GM23338 (cell line): ENCODE measurements around the gene TRIM44.

Source experiments
- CTCF ChIP-seq, 2 experiments: fragments of 200-600 bp in 1 of 2; sonication (generic) in 1 of 2; conservative IDR thresholded peaks; 2 replicates each; pipeline versions ENCODE4 v1.5.1 to v1.6.1; 2016 to 2017; ENCODE audit warnings: antibody characterized with exemption in 2 of 2, low read depth in 2 of 2, mild to moderate bottlenecking in 2 of 2, moderate library complexity in 1 of 2
- ETS1 ChIP-seq: IDR thresholded peaks from 2 replicates; pipeline ENCODE4 v1.6.1; 2016; ENCODE audit warnings: antibody characterized with exemption
- EZH2phosphoT487 ChIP-seq: fragments of 200-600 bp; sonication (generic); IDR thresholded peaks from one replicate; pipeline ENCODE4 v1.8.1; 2018; ENCODE audit warnings: antibody characterized with exemption; ENCODE audit not compliant: unreplicated experiment
- JUNB ChIP-seq: IDR thresholded peaks from one replicate; pipeline ENCODE4 v1.6.1; 2016; ENCODE audit warnings: antibody characterized with exemption; ENCODE audit not compliant: unreplicated experiment
- POLR2AphosphoS5 ChIP-seq: IDR thresholded peaks from 2 replicates; pipeline ENCODE4 v1.6.1; 2016; ENCODE audit warnings: antibody characterized with exemption, low read depth
- ZNF114 ChIP-seq: fragments of 250-450 bp; sonication (Bioruptor Pico); IDR thresholded peaks from 2 replicates; pipeline ENCODE4 v1.5.0; 2020; ENCODE audit warnings: mild to moderate bottlenecking, moderate library complexity
- ZNF331 ChIP-seq: fragments of 250-450 bp; sonication (Bioruptor Pico); IDR thresholded peaks from 2 replicates; pipeline ENCODE4 v1.5.0; 2020; ENCODE audit warnings: low read depth, mild to moderate bottlenecking, moderate library complexity

- TF ChIP-seq ZNF331 (CRISPR knock-in tag), result no peak
- TF ChIP-seq CTCF (conservative IDR thresholded peaks at IDR 0.05; ENCODE audit: low read depth in 2 of 2), result no peak
- TF ChIP-seq JUNB, result no peak
- no peak for TF ChIP-seq ZNF114 (CRISPR knock-in tag)
- no peak for TF ChIP-seq POLR2AphosphoS5
- TF ChIP-seq ETS1, result no peak
- TF ChIP-seq EZH2phosphoT487, result no peak
Measured at GRCh38 chr11:35763301-35763700, 100.7 kb downstream of the TRIM44 start.
